Measurements from ENCODE around the gene VPS54. TPM values are rescaled to one million over a fixed set of nuclear protein-coding genes. Genes with fewer than 3 reads are reported as not detected.
"Not testable (repeated sequence)": the region's sequence is repeated elsewhere in the genome, so short reads cannot be mapped to it uniquely, and the experiment has no call there.

The VPS54 gene
- total RNA-seq, 1 donor from 2014 or later, result 16.0 TPM

DNA sequence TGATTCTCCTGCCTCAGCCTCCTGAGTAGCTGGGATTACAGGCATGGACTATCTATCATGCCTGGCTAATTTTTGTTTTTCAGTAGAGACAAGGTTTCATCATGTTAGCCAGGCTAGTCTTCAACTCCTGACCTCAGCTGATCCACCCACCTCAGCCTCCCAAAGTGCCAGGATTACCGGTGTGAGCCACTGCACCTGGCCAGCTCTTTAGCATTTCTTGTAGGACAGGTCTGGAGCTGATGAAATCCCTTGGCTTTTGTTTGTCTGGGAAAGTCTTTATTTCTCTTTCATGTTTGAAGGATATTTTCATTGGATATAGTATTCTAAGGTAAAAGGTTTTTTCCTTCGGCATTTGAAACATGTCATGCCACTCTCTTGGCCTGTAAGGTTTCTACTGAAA lies 20.2 kb downstream of the VPS54 start:
- H3K27ac Mint-ChIP-seq, result no peak overlapping the region
- intact Hi-C loops (cut with micrococcal nuclease), result no loop called here
- H3K9me3 Mint-ChIP-seq, result peaks cover 28% of the 10 kb centered on the region
- H3K27me3 Mint-ChIP-seq (ENCODE audit: low read depth), result no peaks in the 10 kb centered on the region
- peaks cover 11% of the 10 kb centered on the region for H3K4me1 Mint-ChIP-seq (ENCODE audit: low read depth)
- H3K36me3 Mint-ChIP-seq (ENCODE audit: low read depth), result peaks cover 52% of the 10 kb centered on the region
- no peak for DNase-seq (ENCODE audit: low spot score)
- no peak overlapping the region for H3K4me3 Mint-ChIP-seq (ENCODE audit: low read depth)

DNA sequence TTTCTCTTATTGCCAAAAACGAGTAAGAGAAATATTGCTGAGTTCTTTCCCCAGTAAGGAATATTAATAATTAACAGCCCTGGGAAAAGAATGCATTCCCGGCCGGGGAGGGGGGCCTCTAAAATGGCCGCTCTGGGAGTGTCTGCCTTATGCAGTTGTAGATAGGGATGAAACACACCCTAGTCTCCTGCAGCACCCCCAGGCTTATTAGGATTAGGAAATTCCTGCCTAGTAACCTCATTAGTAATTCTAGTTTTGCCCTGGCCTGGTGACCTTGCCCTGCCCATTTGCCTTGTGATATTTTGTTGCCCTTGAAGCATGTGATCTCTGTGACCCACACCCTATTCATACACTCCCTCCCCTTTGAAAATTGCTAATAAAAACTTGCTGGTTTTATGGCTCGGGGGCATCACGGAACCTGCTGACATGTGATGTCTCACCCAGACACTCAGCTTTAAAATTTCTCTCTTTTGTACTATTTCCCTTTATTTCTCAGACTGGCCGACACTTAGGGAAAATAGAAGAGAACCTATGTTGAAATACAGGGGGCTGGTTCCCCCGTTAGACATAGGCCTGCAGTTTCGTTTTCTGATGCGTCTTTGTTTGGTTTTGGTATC lies 22.5 kb downstream of the VPS54 start:
- peaks cover 28% of the 10 kb centered on the region for H3K9me3 Mint-ChIP-seq
- peaks cover 47% of the 10 kb centered on the region for H3K36me3 Mint-ChIP-seq (ENCODE audit: low read depth)
- H3K4me1 Mint-ChIP-seq (ENCODE audit: low read depth); intact Hi-C loops (cut with micrococcal nuclease); DNase-seq (ENCODE audit: low spot score); H3K4me3 Mint-ChIP-seq (ENCODE audit: low read depth); H3K27ac Mint-ChIP-seq; H3K27me3 Mint-ChIP-seq (ENCODE audit: low read depth): not testable (repeated sequence)

DNA sequence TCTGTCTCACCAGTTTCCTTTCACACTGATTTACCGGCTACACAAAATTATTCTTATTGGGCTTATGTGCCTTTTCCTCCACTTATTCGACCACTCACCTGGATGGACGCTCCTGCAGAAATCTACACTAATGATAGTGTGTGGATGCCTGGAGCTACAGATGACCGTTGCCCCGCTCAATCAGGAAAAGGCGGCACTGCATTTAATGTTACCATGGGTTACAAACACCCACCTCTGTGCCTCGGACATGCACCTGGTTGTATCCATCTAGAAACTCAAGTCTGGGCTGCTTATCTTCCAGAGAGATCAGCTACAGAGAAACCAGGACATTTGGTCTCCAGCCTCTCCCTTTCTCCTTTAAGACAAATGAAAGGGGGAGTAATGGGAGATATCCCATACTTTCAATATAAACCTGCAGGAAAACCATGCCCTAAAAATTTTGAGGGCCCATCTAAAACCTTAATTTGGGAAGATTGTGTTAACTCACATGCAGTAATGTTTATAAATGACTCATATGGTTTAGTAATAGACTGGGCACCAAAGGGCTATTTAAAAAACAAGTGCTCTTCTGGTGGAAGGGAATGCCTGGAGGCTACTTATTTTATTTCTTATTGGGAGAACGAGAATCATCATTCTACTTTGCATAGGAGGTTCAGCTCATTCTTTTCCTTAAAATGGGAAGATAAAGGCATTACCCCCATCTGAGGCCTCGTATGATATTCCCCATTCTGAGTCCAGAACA lies 24.7 kb downstream of the VPS54 start:
- H3K4me1 Mint-ChIP-seq (ENCODE audit: low read depth); DNase-seq (ENCODE audit: low spot score); H3K27ac Mint-ChIP-seq; intact Hi-C loops (cut with micrococcal nuclease); H3K27me3 Mint-ChIP-seq (ENCODE audit: low read depth); H3K4me3 Mint-ChIP-seq (ENCODE audit: low read depth): not testable (repeated sequence)
- Mint-ChIP-seq H3K9me3 (peaks cover 32% of the 10 kb centered on the region), H3K36me3 (ENCODE audit: low read depth) (peaks cover 38% of the 10 kb centered on the region)

DNA sequence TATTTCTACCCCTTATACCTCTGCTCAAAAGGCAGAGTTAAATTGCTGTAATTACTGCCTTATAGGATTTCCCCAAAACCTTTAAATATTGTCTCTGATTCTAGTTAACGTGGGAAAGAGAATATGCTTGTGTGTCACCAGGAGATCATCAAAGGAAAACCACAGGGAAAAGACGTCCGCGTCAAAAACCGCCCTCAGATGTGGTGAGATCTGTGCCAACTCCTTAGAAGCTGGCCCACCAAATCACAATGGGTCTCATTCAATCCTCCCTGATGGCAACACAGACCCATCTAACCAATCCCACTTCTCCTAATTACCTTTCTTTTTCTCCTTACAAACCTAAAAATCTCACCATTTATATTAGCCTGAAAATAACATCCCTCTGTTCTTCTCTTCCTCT lies 25.4 kb downstream of the VPS54 start:
- Mint-ChIP-seq H3K27me3 (ENCODE audit: low read depth) (no peaks in the 10 kb centered on the region), H3K27ac (no peak overlapping the region), H3K36me3 (ENCODE audit: low read depth) (peaks cover 38% of the 10 kb centered on the region), H3K4me3 (ENCODE audit: low read depth) (no peak overlapping the region), H3K9me3 (peaks cover 33% of the 10 kb centered on the region), H3K4me1 (ENCODE audit: low read depth) (peaks cover 8% of the 10 kb centered on the region)
- intact Hi-C loops (cut with micrococcal nuclease), result no loop called here
- DNase-seq (ENCODE audit: low spot score), result no peak

DNA sequence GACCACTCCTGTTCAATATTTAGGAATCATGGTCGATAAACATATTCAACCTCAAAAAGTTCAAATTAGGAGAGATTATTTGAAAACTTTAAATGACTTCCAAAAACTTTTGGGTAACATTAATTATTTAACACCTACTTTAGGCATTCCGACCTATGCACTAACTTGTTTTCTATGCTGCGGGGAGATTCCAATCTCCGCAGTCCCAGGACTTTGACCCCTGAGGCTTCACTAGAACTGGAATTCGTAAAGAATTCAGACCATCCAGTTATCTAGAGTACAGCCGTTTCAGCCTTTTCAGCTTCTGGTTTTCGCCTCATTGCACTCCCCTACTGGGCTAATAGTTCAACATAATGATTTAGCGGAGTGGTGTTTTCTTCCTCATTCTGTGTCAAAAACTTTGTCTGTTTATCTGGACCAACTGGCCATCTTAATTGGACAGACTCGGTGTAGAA lies 26.1 kb downstream of the VPS54 start:
- Mint-ChIP-seq H3K9me3 (peaks cover 27% of the 10 kb centered on the region), H3K36me3 (ENCODE audit: low read depth) (peaks cover 34% of the 10 kb centered on the region)
- DNase-seq (ENCODE audit: low spot score); intact Hi-C loops (cut with micrococcal nuclease); H3K27ac Mint-ChIP-seq; H3K4me1 Mint-ChIP-seq (ENCODE audit: low read depth); H3K4me3 Mint-ChIP-seq (ENCODE audit: low read depth); H3K27me3 Mint-ChIP-seq (ENCODE audit: low read depth): not testable (repeated sequence)

DNA sequence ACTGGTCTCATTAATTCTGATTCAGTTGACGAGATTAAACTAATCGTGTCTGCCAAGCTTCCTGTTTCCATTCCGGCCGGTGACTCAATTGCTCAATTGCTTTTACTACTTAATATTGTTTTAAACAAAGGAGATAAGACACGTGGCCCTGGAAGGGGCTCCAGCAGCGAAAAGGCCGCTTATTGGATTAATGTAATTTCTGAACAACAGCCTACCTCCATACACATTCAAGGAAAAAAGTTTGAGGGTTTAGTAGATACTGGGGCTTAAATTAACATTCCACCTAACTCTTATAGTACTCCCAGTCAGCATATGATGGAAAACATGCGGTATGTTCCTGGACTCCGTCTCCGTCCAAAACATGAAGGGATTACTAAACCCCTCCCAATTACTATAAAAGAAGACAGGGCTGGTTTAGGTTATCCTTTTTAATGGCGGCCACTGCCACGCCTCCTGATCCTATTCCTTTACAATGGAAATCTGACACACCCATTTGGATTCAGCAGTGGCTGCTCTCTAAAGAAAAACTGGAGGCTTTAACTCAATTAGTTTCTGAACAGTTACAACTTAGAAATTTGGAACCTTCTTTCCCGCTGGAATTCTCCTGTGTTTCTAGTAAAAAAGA lies 27.1 kb downstream of the VPS54 start:
- Mint-ChIP-seq H3K27ac (no peak overlapping the region), H3K4me3 (ENCODE audit: low read depth) (no peak overlapping the region), H3K9me3 (peaks cover 17% of the 10 kb centered on the region), H3K27me3 (ENCODE audit: low read depth) (no peaks in the 10 kb centered on the region), H3K4me1 (ENCODE audit: low read depth) (peaks cover 9% of the 10 kb centered on the region), H3K36me3 (ENCODE audit: low read depth) (peaks cover 26% of the 10 kb centered on the region)
- DNase-seq (ENCODE audit: low spot score), result no peak
- intact Hi-C loops (cut with micrococcal nuclease), result no loop called here

DNA sequence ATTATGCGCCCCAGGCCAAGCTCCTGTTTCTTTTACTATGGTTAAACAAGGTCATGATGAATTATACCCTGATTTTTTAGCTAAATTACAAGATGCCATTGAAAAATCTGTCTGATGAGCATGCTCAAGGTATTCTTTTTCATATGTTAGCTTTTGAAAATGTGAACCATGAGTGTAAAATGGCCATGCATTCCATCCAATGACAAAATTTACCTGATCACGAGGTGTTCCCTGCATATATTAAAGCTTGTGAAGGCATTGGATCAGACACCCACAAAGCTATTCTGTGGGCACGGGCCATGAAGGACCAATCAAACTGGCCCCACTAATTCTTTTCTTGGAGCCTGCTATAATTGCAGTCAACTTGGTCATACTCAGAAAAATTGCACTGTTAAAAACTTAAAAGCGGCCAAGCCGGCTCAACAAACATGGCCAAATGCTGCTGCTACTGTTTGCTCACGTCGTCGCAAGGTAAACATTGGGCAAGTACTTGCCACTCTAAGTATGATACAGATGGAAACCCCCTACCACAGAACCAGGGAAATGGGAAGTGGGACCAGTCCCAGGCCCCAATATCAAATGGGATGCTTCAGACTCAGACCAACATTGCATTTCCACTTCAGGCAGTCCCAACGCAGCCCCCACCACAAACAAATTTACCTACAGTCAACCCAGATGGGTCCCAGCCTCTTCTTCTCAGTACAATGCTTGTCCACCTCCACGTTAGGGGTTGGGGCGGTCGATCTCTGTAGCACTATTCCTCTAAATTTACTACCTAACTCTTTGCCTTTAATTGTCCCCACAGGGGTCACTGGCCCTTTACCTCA lies 27.8 kb downstream of the VPS54 start:
- H3K4me3 Mint-ChIP-seq (ENCODE audit: low read depth); intact Hi-C loops (cut with micrococcal nuclease); H3K27me3 Mint-ChIP-seq (ENCODE audit: low read depth); H3K27ac Mint-ChIP-seq; DNase-seq (ENCODE audit: low spot score): not testable (repeated sequence)
- H3K36me3 Mint-ChIP-seq (ENCODE audit: low read depth), result peaks cover 24% of the 10 kb centered on the region
- peaks cover 12% of the 10 kb centered on the region for H3K9me3 Mint-ChIP-seq
- peaks cover 11% of the 10 kb centered on the region for H3K4me1 Mint-ChIP-seq (ENCODE audit: low read depth)

DNA sequence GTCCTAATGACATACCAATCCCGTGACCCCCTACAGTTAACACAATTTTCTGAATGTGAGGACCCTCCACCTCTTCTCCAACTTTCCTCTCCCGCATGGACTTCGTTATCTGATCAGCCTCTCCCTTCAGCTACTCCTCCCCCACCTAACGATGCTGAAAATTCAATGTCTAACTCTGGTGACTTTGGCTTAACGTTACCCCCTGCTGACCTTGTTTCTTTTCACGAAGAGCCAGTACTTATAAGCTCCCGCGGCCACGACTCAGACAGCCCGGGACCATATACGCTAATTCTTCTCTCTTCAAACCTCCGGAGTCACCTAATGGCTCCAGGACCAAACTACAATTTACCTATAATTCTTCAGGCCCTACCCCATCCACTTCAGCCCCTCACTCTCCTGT lies 29.2 kb downstream of the VPS54 start:
- Mint-ChIP-seq H3K9me3 (peaks cover 12% of the 10 kb centered on the region), H3K27me3 (ENCODE audit: low read depth) (no peaks in the 10 kb centered on the region), H3K4me1 (ENCODE audit: low read depth) (peaks cover 21% of the 10 kb centered on the region), H3K27ac (no peak overlapping the region), H3K36me3 (ENCODE audit: low read depth) (peaks cover 23% of the 10 kb centered on the region), H3K4me3 (ENCODE audit: low read depth) (no peak overlapping the region)
- intact Hi-C loops (cut with micrococcal nuclease), result no loop called here
- DNase-seq (ENCODE audit: low spot score), result no peak

DNA sequence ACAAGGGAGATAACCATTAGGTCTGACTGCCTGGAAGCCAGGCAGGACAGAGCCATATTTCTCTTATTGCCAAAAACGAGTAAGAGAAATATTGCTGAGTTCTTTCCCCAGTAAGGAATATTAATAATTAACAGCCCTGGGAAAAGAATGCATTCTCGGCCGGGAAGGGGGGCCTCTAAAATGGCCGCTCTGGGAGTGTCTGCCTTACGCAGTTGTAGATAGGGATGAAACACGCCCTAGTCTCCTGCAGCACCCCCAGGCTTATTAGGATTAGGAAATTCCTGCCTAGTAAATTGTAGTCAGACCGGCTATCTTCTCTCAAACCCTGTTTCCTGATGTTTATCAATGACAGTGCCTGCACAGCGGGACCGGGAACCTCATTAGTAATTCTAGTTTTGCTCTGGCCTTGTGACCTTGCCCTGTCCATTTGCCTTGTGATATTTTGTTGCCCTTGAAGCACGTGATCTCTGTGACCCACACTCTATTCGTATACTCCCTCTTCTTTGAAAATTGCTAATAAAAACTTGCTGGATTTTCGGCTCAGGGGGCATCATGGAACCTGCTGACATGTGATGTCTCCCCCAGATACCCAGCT lies 30.3 kb downstream of the VPS54 start:
- H3K4me3 Mint-ChIP-seq (ENCODE audit: low read depth); H3K27me3 Mint-ChIP-seq (ENCODE audit: low read depth); intact Hi-C loops (cut with micrococcal nuclease); DNase-seq (ENCODE audit: low spot score); H3K27ac Mint-ChIP-seq: not testable (repeated sequence)
- peaks cover 21% of the 10 kb centered on the region for H3K4me1 Mint-ChIP-seq (ENCODE audit: low read depth)
- peaks cover 19% of the 10 kb centered on the region for H3K36me3 Mint-ChIP-seq (ENCODE audit: low read depth)
- peaks cover 12% of the 10 kb centered on the region for H3K9me3 Mint-ChIP-seq

DNA sequence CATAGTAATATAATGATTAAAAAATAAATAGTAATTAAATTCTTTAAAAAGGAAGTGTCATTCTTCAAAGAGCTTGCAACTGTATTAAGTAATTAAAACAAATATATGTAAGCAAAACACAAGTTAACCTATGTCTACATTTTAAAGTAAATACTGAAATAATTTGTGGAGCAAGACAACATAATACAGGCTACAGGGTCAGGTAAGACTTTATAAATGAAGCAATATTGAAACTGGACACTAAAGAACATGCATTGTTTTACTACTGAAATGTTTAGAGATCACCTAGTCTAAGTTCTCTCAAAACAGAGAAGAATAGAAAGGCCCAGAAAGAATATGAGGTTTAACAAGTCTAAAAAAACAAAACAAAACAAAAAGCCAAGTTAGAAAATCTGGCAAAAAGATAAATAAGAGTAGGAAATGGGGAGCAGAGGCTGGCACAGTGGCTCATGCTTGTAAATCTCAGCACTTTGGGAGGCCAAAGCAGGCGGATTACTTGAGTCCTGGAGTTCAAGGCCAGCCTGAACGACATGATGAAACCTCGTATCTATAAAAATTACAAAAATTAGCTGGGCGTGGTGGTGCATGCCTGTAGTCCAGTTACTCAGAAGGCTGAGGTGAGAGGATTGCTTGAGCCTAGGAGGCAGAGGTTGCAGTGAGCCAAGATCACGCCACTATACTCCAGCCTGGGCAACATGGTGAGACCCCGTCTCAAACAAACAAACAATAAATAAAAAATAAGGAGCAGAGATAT lies 34.4 kb downstream of the VPS54 start:
- intact Hi-C loops (cut with micrococcal nuclease), result loop anchor here (5.0 kb wide), 2 partner anchors 38 to 53 kb away; no protein-coding TSS in a partner anchor
- Mint-ChIP-seq H3K4me1 (ENCODE audit: low read depth) (peaks cover 29% of the 10 kb centered on the region), H3K9me3 (peaks cover 5% of the 10 kb centered on the region), H3K4me3 (ENCODE audit: low read depth) (no peak overlapping the region), H3K36me3 (ENCODE audit: low read depth) (peaks cover 30% of the 10 kb centered on the region), H3K27ac (no peak overlapping the region), H3K27me3 (ENCODE audit: low read depth) (no peaks in the 10 kb centered on the region)
- no peak for DNase-seq (ENCODE audit: low spot score)

DNA sequence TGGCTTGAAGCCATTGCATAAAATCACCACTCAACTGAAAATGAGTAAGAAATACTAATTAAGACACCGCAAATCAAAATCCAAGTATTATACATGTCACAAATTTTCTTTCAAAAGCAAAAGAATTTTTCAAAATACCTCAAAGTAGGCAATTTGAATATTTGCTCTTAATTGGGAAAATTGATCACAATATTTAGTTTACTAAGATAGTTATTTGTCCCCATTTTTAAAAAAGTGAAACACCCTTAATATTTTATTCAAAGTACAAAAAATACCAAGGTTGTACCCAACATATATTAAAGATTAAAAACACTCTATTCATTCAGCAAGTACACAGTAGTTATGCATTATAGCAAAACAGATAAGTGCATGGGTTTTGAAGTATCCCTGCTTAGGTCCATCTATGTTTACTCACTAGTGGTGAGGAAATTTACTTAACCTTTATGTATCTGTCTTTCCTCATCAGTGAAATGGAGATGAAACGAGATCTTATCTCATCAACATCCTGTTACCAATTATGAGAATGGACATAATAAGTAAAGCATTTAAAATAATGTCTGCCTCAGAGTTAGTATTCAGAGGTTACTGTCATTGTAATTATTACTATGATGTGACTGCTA lies 35.1 kb downstream of the VPS54 start:
- Mint-ChIP-seq H3K4me3 (ENCODE audit: low read depth) (no peak overlapping the region), H3K27ac (no peak overlapping the region), H3K36me3 (ENCODE audit: low read depth) (peaks cover 30% of the 10 kb centered on the region), H3K4me1 (ENCODE audit: low read depth) (peaks cover 29% of the 10 kb centered on the region), H3K9me3 (peaks cover under 1% of the 10 kb centered on the region), H3K27me3 (ENCODE audit: low read depth) (no peaks in the 10 kb centered on the region)
- no peak for DNase-seq (ENCODE audit: low spot score)
- intact Hi-C loops (cut with micrococcal nuclease), result loop anchor here (5.0 kb wide), 2 partner anchors 38 to 53 kb away; no protein-coding TSS in a partner anchor
